Testis (tissue), 3 donors: ENCODE results near the gene SURF6. TPM values are rescaled to one million over a fixed set of nuclear protein-coding genes. Genes with fewer than 3 reads are reported as not detected.
A peak's percentile ranks its signal among the peaks of the same experiment; 100 is the strongest.
"Not testable (repeated sequence)": the region's sequence is repeated elsewhere in the genome, so short reads cannot be mapped to it uniquely, and the experiment has no call there.

ENCODE experiments used
- DNase-seq: peaks from one replicate; pipeline ENCODE4 v3.0.0-alpha.2; 2019
- H3K27ac ChIP-seq, 2 donors: fragments of 200-600 bp; sonication (generic); one replicate each; pipeline ENCODE4 v1.5.1; 2019
- H3K27me3 ChIP-seq: fragments of 200-600 bp; sonication (generic); one replicate; pipeline ENCODE4 v1.5.1; 2019
- H3K36me3 ChIP-seq: fragments of 200-600 bp; sonication (generic); one replicate; pipeline ENCODE4 v1.5.1; 2017; ENCODE audit warnings: low read depth; ENCODE audit errors: missing control alignments
- H3K4me1 ChIP-seq: fragments of 200-600 bp; sonication (generic); one replicate; pipeline ENCODE4 v1.5.1; 2019
- H3K4me3 ChIP-seq, 2 donors: fragments of 200-600 bp; sonication (generic); one replicate each; pipeline ENCODE4 v1.5.1; 2017 to 2019
- H3K9me3 ChIP-seq: fragments of 200-600 bp; sonication (generic); one replicate; pipeline ENCODE4 v1.5.1; 2017
- POLR2A ChIP-seq: fragments of 450-650 bp; IDR thresholded peaks from one replicate; pipeline ENCODE4 v1.6.1; 2017; ENCODE audit warnings: antibody characterized with exemption, mild to moderate bottlenecking, moderate library complexity
- WGBS, 2 donors: methylation state at CpG; one replicate each; pipeline ENCODE4 v1.1.5; 2018; 5-methylcytosine and 5-hydroxymethylcytosine counted together
- intact Hi-C: fragments of 100-400 bp; cut with DNase I; formaldehyde crosslinking; loops from one replicate; pipeline ENCODE4 v1.15.1; 2023; ENCODE audit warnings: low total_unique reads
- polyA plus RNA-seq: library from polyadenylated mRNA; stranded (reverse); fragments of 350-450 nt; fragmentation: Illumina TruSeq; extraction: RNeasy Lipid Tissue Mini Kit (QIAGEN cat#74804); gene quantifications from one replicate; pipeline ENCODE4 v1.2.3, GENCODE V29; 2014; ENCODE audit warnings: low read depth, low replicate concordance; ENCODE audit not compliant: insufficient read depth
- total RNA-seq, 2 donors: library from RNA; depleted of rRNA; stranded (reverse); fragments of >200 nt; gene quantifications; one replicate each; pipeline ENCODE4 v1.2.3, GENCODE V29; 2016
- TF ChIP-seq, protein P1 (sequence below), 3 experiments: fragments of 450-650 bp in 2 of 3; fragments of 200-600 bp in 1 of 3; sonication (generic) in 1 of 3; IDR thresholded peaks; one replicate each; pipeline ENCODE4 v1.5.1; 2016 to 2019; ENCODE audit warnings: antibody characterized with exemption in 3 of 3, mild to moderate bottlenecking in 2 of 3, moderate library complexity in 1 of 3

SURF6 gene
- total and polyA plus RNA-seq, 3 donors from 2014 or later = 19.8 to 36.0 (median 28.5) TPM

- DNase-seq = no peak
- H3K4me1 ChIP-seq = peaks cover 10% of the 10 kb centered on the region
- H3K4me3 ChIP-seq = no peak overlapping the region
- H3K27me3 ChIP-seq = no peaks in the 10 kb centered on the region
- 76 to 92% methylated on average over 6 to 15 of the region's 15 CpGs for WGBS, 2 donors
- no peak overlapping the region for H3K27ac ChIP-seq
- H3K9me3 ChIP-seq = no peaks in the 10 kb centered on the region
- no peaks in the 10 kb centered on the region for H3K36me3 ChIP-seq
- intact Hi-C loops = no loop called here
- TF ChIP-seq, protein P1, sequence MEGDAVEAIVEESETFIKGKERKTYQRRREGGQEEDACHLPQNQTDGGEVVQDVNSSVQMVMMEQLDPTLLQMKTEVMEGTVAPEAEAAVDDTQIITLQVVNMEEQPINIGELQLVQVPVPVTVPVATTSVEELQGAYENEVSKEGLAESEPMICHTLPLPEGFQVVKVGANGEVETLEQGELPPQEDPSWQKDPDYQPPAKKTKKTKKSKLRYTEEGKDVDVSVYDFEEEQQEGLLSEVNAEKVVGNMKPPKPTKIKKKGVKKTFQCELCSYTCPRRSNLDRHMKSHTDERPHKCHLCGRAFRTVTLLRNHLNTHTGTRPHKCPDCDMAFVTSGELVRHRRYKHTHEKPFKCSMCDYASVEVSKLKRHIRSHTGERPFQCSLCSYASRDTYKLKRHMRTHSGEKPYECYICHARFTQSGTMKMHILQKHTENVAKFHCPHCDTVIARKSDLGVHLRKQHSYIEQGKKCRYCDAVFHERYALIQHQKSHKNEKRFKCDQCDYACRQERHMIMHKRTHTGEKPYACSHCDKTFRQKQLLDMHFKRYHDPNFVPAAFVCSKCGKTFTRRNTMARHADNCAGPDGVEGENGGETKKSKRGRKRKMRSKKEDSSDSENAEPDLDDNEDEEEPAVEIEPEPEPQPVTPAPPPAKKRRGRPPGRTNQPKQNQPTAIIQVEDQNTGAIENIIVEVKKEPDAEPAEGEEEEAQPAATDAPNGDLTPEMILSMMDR (IDR thresholded peaks at IDR 0.05) = no peak
- no peak for TF ChIP-seq POLR2A
These were observed 5.5 kb upstream of the SURF6 start for GRCh38 chr9:133341369-133342068.

DNA sequence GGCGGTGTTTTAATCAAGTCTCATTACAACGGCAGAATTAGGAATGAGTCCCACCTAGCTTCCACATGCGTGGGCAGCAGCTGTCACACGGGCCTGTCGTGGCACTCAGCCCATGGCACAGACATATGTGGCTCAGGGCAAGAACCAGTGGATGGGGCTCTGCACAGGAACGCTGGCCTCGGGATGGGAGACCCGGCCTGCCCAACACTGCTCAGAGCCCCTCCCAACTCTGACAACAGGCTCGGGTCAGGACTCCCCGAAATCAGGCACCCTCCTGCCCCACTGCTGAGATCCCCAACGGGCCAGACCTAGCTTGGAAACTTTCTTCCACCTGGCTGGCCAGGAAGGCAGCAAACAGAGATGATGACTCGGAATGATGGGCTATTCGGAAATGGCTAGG, 4.9 kb upstream of the SURF6 start:
- 85 to 91% methylated on average over 7 to 13 of the region's 13 CpGs for WGBS, 2 donors
- Histone ChIP-seq H3K27ac (no peak overlapping the region), H3K9me3 (no peaks in the 10 kb centered on the region), H3K4me3 (no peak overlapping the region), H3K27me3 (no peaks in the 10 kb centered on the region), H3K4me1 (peaks cover 6% of the 10 kb centered on the region), H3K36me3 (no peaks in the 10 kb centered on the region)
- no peak for TF ChIP-seq POLR2A
- TF ChIP-seq, protein P1 (IDR thresholded peaks at IDR 0.05) = no peak
- DNase-seq = no peak
- intact Hi-C loops = no loop called here

DNA sequence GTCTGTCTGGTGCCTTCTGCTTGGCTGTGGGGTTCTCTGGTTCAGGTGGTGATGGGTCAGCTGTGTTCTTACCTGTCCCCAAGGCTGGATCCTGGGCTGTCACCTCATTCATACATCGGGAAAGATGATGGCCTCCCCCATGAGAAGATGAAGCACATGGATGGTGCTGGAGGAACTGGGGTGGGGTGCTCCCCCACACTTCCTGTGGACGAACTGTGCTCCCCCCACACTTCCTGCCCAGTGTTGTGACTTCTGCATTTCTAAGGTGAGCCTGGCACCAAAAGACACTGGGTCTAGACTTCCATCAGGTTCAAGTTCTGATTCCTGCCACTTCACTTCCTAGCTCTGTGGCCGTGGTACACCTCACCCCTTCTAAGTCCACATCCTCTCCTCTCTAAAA, 4.3 kb upstream of the SURF6 start:
- Histone ChIP-seq H3K27me3 (no peaks in the 10 kb centered on the region), H3K27ac (no peak overlapping the region), H3K9me3 (no peaks in the 10 kb centered on the region), H3K36me3 (no peaks in the 10 kb centered on the region), H3K4me1 (peaks cover 6% of the 10 kb centered on the region), H3K4me3 (no peak overlapping the region)
- WGBS, 2 donors = 74 to 80% methylated on average over 3 of the region's 3 CpGs
- TF ChIP-seq, protein P1 (IDR thresholded peaks at IDR 0.05) = no peak
- TF ChIP-seq POLR2A = no peak
- DNase-seq = no peak
- intact Hi-C loops = no loop called here

DNA sequence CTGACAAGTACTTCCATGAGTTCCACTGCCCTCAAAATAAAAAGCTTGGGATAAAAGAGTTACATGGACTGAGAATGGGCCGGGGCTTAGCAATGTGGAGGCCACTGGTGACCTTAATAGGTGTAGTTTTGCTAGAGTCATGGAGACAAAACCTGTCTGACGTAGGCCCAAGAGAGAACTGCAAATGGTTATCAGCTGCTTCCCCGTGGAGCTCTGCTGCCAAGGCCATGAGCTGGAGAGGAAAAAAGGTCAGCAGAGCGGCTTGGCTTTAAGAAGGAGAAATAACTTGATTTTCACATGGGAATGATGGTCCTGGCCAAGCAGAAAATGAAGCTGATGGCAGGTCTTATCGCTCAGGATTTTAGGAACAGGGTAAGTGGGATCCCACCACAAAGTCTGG, 3.7 kb upstream of the SURF6 start:
- Histone ChIP-seq H3K4me3 (no peak overlapping the region), H3K27ac (peak overlapping the region in 1 of 2 donors; percentile 25), H3K36me3 (no peaks in the 10 kb centered on the region), H3K4me1 (peaks cover 12% of the 10 kb centered on the region), H3K9me3 (no peaks in the 10 kb centered on the region), H3K27me3 (no peaks in the 10 kb centered on the region)
- no peak for DNase-seq
- intact Hi-C loops = no loop called here
- WGBS, 2 donors = 41 to 48% methylated on average over 5 of the region's 5 CpGs
- TF ChIP-seq POLR2A = no peak
- TF ChIP-seq, protein P1 (IDR thresholded peaks at IDR 0.05) = no peak

- H3K4me3 ChIP-seq, intact Hi-C loops, H3K9me3 ChIP-seq, H3K27ac ChIP-seq, DNase-seq, H3K27me3 ChIP-seq, H3K36me3 ChIP-seq: not testable (repeated sequence)
- WGBS, 2 donors = 63 to 82% methylated on average over 11 of the region's 11 CpGs
- H3K4me1 ChIP-seq = peaks cover 13% of the 10 kb centered on the region
These were observed 1.1 kb downstream of the SURF6 start for GRCh38 chr9:133334888-133335287.
